Panc1 (cell line): ENCODE measurements around the gene SERPINA12. TPM values are rescaled to one million over a fixed set of nuclear protein-coding genes. Genes with fewer than 3 reads are reported as not detected.
"Not testable (repeated sequence)": the region's sequence is repeated elsewhere in the genome, so short reads cannot be mapped to it uniquely, and the experiment has no call there.

Experiments
- ATAC-seq: fragments of 200-7000 bp; cut with Tn5 transposase; 2 replicates; pipeline ENCODE4 v1.9.1; 2020; ENCODE audit warnings: mild to moderate bottlenecking, moderate library complexity
- BruUV-seq: library from RNA; stranded (reverse); fragments of 400-500 nt; replicated peaks from 2 replicates; lab custom pipeline; 2021; lab: Mats Ljungman, UMichigan
- CTCF ChIA-PET: fragments of 300-600 bp; sonication (Branson Sonifier 250); formaldehyde crosslinking; loops from one replicate; lab custom pipeline; 2022; ENCODE audit warnings: antibody characterized with exemption; lab: Charles Lee
- POLR2A ChIA-PET: fragments of 300-600 bp; sonication (Branson Sonifier 250); formaldehyde crosslinking; loops from one replicate; lab custom pipeline; 2022; ENCODE audit warnings: antibody characterized with exemption; lab: Charles Lee
- DNase-seq: peaks from one replicate; pipeline ENCODE4 v3.0.0-alpha.2; 2010; ENCODE audit warnings: low read depth, low spot score
- H3K27ac ChIP-seq: 2 replicates; pipeline ENCODE4 v1.5.1; 2011; ENCODE audit warnings: mild to moderate bottlenecking, low read length, inconsistent platforms
- H3K27me3 ChIP-seq: fragments of 200-500 bp; sonication (Bioruptor generic); 2 replicates; pipeline ENCODE4 v1.6.0; 2014; ENCODE audit warnings: low read length, inconsistent platforms; ENCODE audit not compliant: control insufficient read depth, insufficient read depth
- H3K36me3 ChIP-seq: fragments of 200-500 bp; sonication (Bioruptor generic); 2 replicates; pipeline ENCODE4 v1.5.1; 2014; ENCODE audit warnings: inconsistent platforms, mild to moderate bottlenecking, low read length, moderate library complexity; ENCODE audit not compliant: control insufficient read depth, insufficient read depth
- H3K4me1 ChIP-seq: 2 replicates; pipeline ENCODE4 v1.5.1; 2011; ENCODE audit warnings: inconsistent platforms, mild to moderate bottlenecking, low read length, moderate library complexity; ENCODE audit not compliant: control insufficient read depth, insufficient read depth
- H3K4me3 ChIP-seq, 2 experiments: 2 replicates each; pipeline ENCODE4 v1.5.1; 2011 to 2012; ENCODE audit warnings: low read depth in 2 of 2, low read length in 2 of 2, mild to moderate bottlenecking in 2 of 2, inconsistent platforms in 1 of 2, moderate library complexity in 1 of 2
- H3K9me3 ChIP-seq: fragments of 200-500 bp; sonication (Bioruptor generic); 2 replicates; pipeline ENCODE4 v1.5.1; 2014; ENCODE audit warnings: low read depth, mild to moderate bottlenecking, inconsistent platforms, low read length, moderate library complexity; ENCODE audit not compliant: control insufficient read depth, insufficient read depth
- POLR2AphosphoS5 ChIP-seq: IDR thresholded peaks from 2 replicates; pipeline ENCODE4 v1.6.1; 2012; ENCODE audit warnings: mild to moderate bottlenecking, low read depth, low read length, moderate library complexity
- SIN3A ChIP-seq: IDR thresholded peaks from 2 replicates; pipeline ENCODE4 v1.6.1; 2012; ENCODE audit warnings: low read depth, mild to moderate bottlenecking, low read length, moderate library complexity, borderline replicate concordance; ENCODE audit not compliant: insufficient read depth
- TCF7L2 ChIP-seq: IDR thresholded peaks from 2 replicates; pipeline ENCODE4 v1.6.1; 2011; ENCODE audit warnings: mild to moderate bottlenecking, low read depth, low read length, inconsistent platforms
- in situ Hi-C: cut with HindIII; loops from 2 replicates; pipeline ENCODE4 v1.10.0; 2016; ENCODE audit warnings: low sequenced_read_pairs, low pct_unique_long_range_greater_than_20kb
- intact Hi-C: fragments of 100-400 bp; cut with micrococcal nuclease; formaldehyde crosslinking; loops from one replicate; pipeline ENCODE4 v1.10.0; 2022; ENCODE audit not compliant: unreplicated experiment
- total RNA-seq: library from RNA; stranded (reverse); gene quantifications from one replicate; pipeline ENCODE4 v1.2.1, GENCODE V29; 2021; ENCODE audit not compliant: unreplicated experiment
- TF ChIP-seq, protein P1 (sequence below): fragments of 450-650 bp; IDR thresholded peaks from 2 replicates; pipeline ENCODE4 v1.5.1; 2017; ENCODE audit warnings: mild to moderate bottlenecking
- TF ChIP-seq, protein P2 (sequence below), 2 experiments: IDR thresholded peaks; 2 replicates each; pipeline ENCODE4 v1.6.1; 2011 to 2012; ENCODE audit warnings: low read depth in 2 of 2, control low read depth in 1 of 2, low read length in 1 of 2, mild to moderate bottlenecking in 1 of 2, moderate library complexity in 1 of 2; ENCODE audit not compliant: insufficient read depth in 1 of 2

The SERPINA12 gene
- total RNA-seq, 1 experiment from 2014 or later: not detected

DNA sequence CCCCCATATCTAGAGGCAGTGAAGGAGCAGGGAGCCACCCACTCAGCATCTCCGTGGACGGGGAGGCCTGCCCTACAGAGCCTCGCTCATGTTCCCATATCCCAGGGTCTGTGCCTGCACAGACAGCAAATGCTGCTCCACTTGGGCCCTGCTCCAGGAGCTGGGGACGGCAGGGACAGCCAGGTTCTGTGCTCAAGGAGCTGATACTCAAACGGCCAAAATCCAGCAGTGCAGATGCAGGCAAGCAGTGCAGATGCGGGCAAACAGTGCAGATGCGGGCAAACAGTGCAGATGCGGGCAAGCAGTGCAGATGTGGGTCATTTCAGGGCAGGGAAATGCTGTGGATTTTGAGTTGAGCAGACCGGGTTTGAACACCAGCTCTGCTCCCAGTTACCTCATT, 6.2 kb upstream of the SERPINA12 start:
- CTCF ChIA-PET: no interaction called here
- BruUV-seq: no TSS peak
- intact Hi-C loops: no loop called here
- Histone ChIP-seq H3K27ac (no peak overlapping the region), H3K9me3 (no peaks in the 10 kb centered on the region), H3K36me3 (no peaks in the 10 kb centered on the region), H3K4me3 (no peak overlapping the region), H3K27me3 (no peaks in the 10 kb centered on the region), H3K4me1 (no peaks in the 10 kb centered on the region)
- no peak for ATAC-seq
- no peak for DNase-seq
- in situ Hi-C loops: no loop called here
- TF ChIP-seq SIN3A: no peak
- no peak for TF ChIP-seq POLR2AphosphoS5
- TF ChIP-seq, protein P1, sequence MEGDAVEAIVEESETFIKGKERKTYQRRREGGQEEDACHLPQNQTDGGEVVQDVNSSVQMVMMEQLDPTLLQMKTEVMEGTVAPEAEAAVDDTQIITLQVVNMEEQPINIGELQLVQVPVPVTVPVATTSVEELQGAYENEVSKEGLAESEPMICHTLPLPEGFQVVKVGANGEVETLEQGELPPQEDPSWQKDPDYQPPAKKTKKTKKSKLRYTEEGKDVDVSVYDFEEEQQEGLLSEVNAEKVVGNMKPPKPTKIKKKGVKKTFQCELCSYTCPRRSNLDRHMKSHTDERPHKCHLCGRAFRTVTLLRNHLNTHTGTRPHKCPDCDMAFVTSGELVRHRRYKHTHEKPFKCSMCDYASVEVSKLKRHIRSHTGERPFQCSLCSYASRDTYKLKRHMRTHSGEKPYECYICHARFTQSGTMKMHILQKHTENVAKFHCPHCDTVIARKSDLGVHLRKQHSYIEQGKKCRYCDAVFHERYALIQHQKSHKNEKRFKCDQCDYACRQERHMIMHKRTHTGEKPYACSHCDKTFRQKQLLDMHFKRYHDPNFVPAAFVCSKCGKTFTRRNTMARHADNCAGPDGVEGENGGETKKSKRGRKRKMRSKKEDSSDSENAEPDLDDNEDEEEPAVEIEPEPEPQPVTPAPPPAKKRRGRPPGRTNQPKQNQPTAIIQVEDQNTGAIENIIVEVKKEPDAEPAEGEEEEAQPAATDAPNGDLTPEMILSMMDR: no peak
- TF ChIP-seq, protein P2, sequence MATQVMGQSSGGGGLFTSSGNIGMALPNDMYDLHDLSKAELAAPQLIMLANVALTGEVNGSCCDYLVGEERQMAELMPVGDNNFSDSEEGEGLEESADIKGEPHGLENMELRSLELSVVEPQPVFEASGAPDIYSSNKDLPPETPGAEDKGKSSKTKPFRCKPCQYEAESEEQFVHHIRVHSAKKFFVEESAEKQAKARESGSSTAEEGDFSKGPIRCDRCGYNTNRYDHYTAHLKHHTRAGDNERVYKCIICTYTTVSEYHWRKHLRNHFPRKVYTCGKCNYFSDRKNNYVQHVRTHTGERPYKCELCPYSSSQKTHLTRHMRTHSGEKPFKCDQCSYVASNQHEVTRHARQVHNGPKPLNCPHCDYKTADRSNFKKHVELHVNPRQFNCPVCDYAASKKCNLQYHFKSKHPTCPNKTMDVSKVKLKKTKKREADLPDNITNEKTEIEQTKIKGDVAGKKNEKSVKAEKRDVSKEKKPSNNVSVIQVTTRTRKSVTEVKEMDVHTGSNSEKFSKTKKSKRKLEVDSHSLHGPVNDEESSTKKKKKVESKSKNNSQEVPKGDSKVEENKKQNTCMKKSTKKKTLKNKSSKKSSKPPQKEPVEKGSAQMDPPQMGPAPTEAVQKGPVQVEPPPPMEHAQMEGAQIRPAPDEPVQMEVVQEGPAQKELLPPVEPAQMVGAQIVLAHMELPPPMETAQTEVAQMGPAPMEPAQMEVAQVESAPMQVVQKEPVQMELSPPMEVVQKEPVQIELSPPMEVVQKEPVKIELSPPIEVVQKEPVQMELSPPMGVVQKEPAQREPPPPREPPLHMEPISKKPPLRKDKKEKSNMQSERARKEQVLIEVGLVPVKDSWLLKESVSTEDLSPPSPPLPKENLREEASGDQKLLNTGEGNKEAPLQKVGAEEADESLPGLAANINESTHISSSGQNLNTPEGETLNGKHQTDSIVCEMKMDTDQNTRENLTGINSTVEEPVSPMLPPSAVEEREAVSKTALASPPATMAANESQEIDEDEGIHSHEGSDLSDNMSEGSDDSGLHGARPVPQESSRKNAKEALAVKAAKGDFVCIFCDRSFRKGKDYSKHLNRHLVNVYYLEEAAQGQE (IDR thresholded peaks at IDR 0.05; ENCODE audit: insufficient read depth in 1 of 2, low read depth in 2 of 2, low read length in 1 of 2): no peak
- TF ChIP-seq TCF7L2: no peak
- POLR2A ChIA-PET: no interaction called here

DNA sequence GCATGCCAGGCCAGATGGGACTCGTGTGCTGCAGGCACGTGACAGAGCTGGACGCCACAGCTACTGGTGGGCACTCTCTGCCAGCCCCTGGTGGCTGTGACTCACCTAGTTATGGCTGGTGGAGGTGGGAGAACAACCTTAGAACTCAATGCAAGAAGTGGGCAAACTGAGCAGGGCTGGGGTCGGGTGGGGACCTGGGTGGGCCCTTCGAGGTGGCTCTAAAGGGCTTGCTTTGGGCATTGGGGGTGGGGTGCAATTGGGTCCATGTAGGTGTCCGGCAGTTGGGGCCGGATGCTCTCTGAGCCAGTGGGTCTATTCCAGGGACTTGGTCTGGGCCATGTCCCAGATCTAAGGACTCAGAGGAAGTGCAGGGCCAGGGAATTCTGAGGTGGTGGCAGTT, 5.1 kb upstream of the SERPINA12 start:
- in situ Hi-C loops: no loop called here
- no TSS peak for BruUV-seq
- H3K36me3 ChIP-seq: no peaks in the 10 kb centered on the region

DNA sequence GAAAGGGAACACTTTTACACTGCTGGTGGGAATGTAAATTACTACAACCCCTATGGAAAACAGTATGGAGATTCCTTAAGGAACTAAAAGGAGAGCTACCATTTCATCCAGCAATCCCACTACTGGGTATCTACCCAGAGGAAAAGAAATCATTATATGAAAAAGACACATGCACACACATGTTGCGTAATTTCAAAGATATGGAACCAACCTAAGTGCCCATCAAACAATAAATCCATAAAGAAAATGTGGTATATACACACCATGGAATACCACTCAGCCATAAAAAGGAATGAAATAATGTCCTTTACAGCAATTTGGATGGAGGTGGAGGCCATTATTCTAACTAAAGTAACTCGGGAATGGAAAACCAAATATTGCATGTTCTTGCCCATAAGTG, 1.2 kb upstream of the SERPINA12 start:
- DNase-seq, H3K4me1 ChIP-seq, H3K27ac ChIP-seq, H3K4me3 ChIP-seq, ATAC-seq, intact Hi-C loops, H3K27me3 ChIP-seq, H3K9me3 ChIP-seq, CTCF ChIA-PET, H3K36me3 ChIP-seq, BruUV-seq, POLR2A ChIA-PET, in situ Hi-C loops: not testable (repeated sequence)

More for the DNA sequence above, 5.1 kb upstream of the SERPINA12 start:
- CTCF ChIA-PET: no interaction called here
- TF ChIP-seq SIN3A (no peak), TCF7L2 (no peak), POLR2AphosphoS5 (no peak)
- TF ChIP-seq, protein P1: no peak
- TF ChIP-seq, protein P2 (IDR thresholded peaks at IDR 0.05; ENCODE audit: insufficient read depth in 1 of 2, low read depth in 2 of 2, low read length in 1 of 2): no peak
- Histone ChIP-seq H3K27ac (no peak overlapping the region), H3K9me3 (no peaks in the 10 kb centered on the region), H3K4me3 (no peak overlapping the region), H3K27me3 (no peaks in the 10 kb centered on the region), H3K4me1 (no peaks in the 10 kb centered on the region)
- intact Hi-C loops: no loop called here
- POLR2A ChIA-PET: no interaction called here
- ATAC-seq: no peak
- no peak for DNase-seq
